Fibroblast of lung (primary cell): Measurements from ENCODE around the gene SLC35F3. TPM values are rescaled to one million over a fixed set of nuclear protein-coding genes. Genes with fewer than 3 reads are reported as not detected.

Experiments
- DNase-seq, 2 donors: peaks; one replicate each; pipeline versions ENCODE4 v3.0.0 to v3.0.0-alpha.2; 2010; ENCODE audit warnings: low read depth in 2 of 2
- H2AFZ ChIP-seq: 2 replicates; pipeline ENCODE4 v1.5.1; 2012; ENCODE audit warnings: low read length, control low read depth, inconsistent platforms
- H3K27ac ChIP-seq: 2 replicates; pipeline ENCODE4 v1.5.1; 2011; ENCODE audit warnings: low read length, control low read depth; ENCODE audit not compliant: insufficient read depth
- H3K27me3 ChIP-seq: 2 replicates; pipeline ENCODE4 v1.5.1; 2011; ENCODE audit warnings: mild to moderate bottlenecking, low read length; ENCODE audit not compliant: control insufficient read depth, insufficient read depth
- H3K36me3 ChIP-seq: 2 replicates; pipeline ENCODE4 v1.5.1; 2011; ENCODE audit warnings: low read length; ENCODE audit not compliant: control insufficient read depth, insufficient read depth
- H3K4me1 ChIP-seq: 2 replicates; pipeline ENCODE4 v1.5.1; 2011; ENCODE audit warnings: low read length; ENCODE audit not compliant: control insufficient read depth, insufficient read depth; ENCODE audit errors: extremely low read depth
- H3K4me2 ChIP-seq: 2 replicates; pipeline ENCODE4 v1.5.1; 2011; ENCODE audit warnings: low read length, control low read depth; ENCODE audit not compliant: insufficient read depth; ENCODE audit errors: extremely low read depth
- H3K4me3 ChIP-seq, 4 experiments: fragments of 200-600 bp in 1 of 4; sonication (generic) in 1 of 4; replicated peaks in 1 of 4; 2 replicates each; pipeline ENCODE4 v1.5.1; 2011 to 2016; ENCODE audit warnings: low read length in 4 of 4, low read depth in 3 of 4, mild to moderate bottlenecking in 3 of 4, control low read depth in 2 of 4, inconsistent platforms in 1 of 4, mixed read lengths in 1 of 4; ENCODE audit not compliant: insufficient read depth in 1 of 4; ENCODE audit errors: control extremely low read depth in 1 of 4
- H3K79me2 ChIP-seq: 2 replicates; pipeline ENCODE4 v1.5.1; 2012; ENCODE audit warnings: mild to moderate bottlenecking, low read length, inconsistent platforms; ENCODE audit not compliant: control insufficient read depth, insufficient read depth
- H3K9ac ChIP-seq: 2 replicates; pipeline ENCODE4 v1.5.1; 2011; ENCODE audit warnings: mild to moderate bottlenecking, low read length, control low read depth; ENCODE audit not compliant: insufficient read depth
- H3K9me3 ChIP-seq: 2 replicates; pipeline ENCODE4 v1.5.1; 2012; ENCODE audit warnings: low read depth, low read length; ENCODE audit not compliant: control insufficient read depth, insufficient read depth
- H4K20me1 ChIP-seq: 2 replicates; pipeline ENCODE4 v1.5.1; 2011; ENCODE audit warnings: low read length; ENCODE audit not compliant: control insufficient read depth, insufficient read depth; ENCODE audit errors: extremely low read depth
- EZH2 ChIP-seq: IDR thresholded peaks from 2 replicates; pipeline ENCODE4 v1.5.1; 2012; ENCODE audit warnings: low read length, control low read depth, mild to moderate bottlenecking; ENCODE audit errors: missing control alignments
- polyA plus RNA-seq, 2 donors: library from polyadenylated mRNA; depleted of rRNA in 1 of 2; stranded (reverse) in 1 of 2; unstranded in 1 of 2; fragments of >200 nt; gene quantifications; 2 replicates each; pipeline ENCODE4 v1.2.1, GENCODE V29; 2011 to 2012; ENCODE audit warnings: missing spikeins in 1 of 2
- total RNA-seq: library from RNA; depleted of rRNA; stranded (reverse); fragments of >200 nt; gene quantifications from 2 replicates; pipeline ENCODE4 v1.2.1, GENCODE V29; 2014
- TF ChIP-seq, protein P1 (sequence below), 2 donors: IDR thresholded peaks in 1 of 2; conservative IDR thresholded peaks in 1 of 2; 1 replicate in 1 of 2; 2 replicates in 1 of 2; pipeline ENCODE4 v1.5.1; 2011 to 2012; ENCODE audit warnings: low read length in 2 of 2, control low read depth in 1 of 2, inconsistent platforms in 1 of 2, low read depth in 1 of 2, mild to moderate bottlenecking in 1 of 2

SLC35F3 gene
- total and polyA plus RNA-seq, 2 donors (not counting 1 experiment from before 2014, with no cell fraction given): not detected

DNA sequence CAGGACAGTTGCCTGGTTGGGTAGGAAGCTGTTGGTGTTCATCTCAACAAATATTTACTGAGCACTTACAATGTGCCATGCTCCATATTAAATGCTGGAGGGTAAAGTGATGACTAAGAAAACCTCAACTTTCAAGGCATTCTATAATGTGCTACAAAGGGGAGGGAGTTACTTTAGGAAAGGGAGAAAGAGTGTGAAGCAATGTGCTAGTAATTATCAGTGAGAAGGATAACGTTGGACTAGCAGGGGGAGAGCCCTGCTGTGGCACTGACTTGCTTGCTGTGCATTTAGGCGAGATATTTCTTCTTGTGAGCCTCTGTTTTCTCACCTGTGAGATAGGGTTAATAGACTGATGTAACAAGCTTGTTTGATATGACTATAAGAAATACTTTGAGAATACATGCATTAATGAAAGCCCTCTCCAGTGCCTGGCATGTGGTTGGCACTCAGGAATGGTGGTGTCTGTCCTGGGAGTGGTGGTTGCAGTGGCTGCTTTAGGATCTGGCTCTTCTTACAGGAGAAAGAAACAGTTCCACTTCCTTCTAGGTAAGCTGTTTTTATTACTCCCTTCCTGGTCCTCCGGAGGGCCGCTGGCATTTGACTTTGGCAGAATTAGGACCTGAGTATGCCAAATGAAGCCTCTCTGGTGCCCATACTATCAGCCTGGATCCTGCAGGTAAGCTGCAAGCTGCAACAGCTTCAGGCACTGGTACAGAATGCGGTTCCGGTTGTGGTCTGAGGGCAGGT lies 357.7 kb downstream of the SLC35F3 start:
- no peak overlapping the region for H3K4me3 ChIP-seq
- TF ChIP-seq, protein P1, sequence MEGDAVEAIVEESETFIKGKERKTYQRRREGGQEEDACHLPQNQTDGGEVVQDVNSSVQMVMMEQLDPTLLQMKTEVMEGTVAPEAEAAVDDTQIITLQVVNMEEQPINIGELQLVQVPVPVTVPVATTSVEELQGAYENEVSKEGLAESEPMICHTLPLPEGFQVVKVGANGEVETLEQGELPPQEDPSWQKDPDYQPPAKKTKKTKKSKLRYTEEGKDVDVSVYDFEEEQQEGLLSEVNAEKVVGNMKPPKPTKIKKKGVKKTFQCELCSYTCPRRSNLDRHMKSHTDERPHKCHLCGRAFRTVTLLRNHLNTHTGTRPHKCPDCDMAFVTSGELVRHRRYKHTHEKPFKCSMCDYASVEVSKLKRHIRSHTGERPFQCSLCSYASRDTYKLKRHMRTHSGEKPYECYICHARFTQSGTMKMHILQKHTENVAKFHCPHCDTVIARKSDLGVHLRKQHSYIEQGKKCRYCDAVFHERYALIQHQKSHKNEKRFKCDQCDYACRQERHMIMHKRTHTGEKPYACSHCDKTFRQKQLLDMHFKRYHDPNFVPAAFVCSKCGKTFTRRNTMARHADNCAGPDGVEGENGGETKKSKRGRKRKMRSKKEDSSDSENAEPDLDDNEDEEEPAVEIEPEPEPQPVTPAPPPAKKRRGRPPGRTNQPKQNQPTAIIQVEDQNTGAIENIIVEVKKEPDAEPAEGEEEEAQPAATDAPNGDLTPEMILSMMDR (conservative IDR thresholded peaks at IDR 0.05 in 1 of 2, IDR thresholded peaks at IDR 0.05 in 1 of 2; ENCODE audit: low read depth in 1 of 2, low read length in 2 of 2): no peak
- no peak for TF ChIP-seq EZH2
- no peaks in the 10 kb centered on the region for H3K9me3 ChIP-seq
- H3K9ac ChIP-seq: no peak overlapping the region
- DNase-seq: no peak
- no peaks in the 10 kb centered on the region for H3K79me2 ChIP-seq
- H2AFZ ChIP-seq: no peak overlapping the region
- no peaks in the 10 kb centered on the region for H3K4me1 ChIP-seq
- H4K20me1 ChIP-seq: no peaks in the 10 kb centered on the region
- no peaks in the 10 kb centered on the region for H3K27me3 ChIP-seq
- no peaks in the 10 kb centered on the region for H3K36me3 ChIP-seq
- H3K4me2 ChIP-seq: no peak overlapping the region
- H3K27ac ChIP-seq: no peak overlapping the region

DNA sequence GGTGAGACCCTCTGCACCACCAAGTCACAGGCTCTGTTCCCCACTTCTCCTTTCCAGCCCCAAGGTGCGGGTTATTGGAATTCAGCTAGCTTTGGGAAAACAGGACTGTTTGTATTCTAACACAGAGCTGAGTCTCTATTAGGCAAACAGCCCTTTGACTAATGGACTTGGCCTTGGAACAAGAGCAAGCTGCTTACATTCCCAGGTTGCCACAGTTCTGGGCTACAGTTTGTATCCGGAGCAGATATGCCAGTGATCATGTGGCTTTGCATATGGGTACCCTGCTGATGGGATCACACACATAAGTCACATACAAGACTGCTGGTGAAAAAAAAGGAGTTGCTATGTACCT lies 358.3 kb downstream of the SLC35F3 start:
- H3K4me3 ChIP-seq: no peak overlapping the region
- no peaks in the 10 kb centered on the region for H4K20me1 ChIP-seq
- no peaks in the 10 kb centered on the region for H3K36me3 ChIP-seq
- H3K9ac ChIP-seq: no peak overlapping the region
- no peaks in the 10 kb centered on the region for H3K9me3 ChIP-seq
- no peak overlapping the region for H3K4me2 ChIP-seq
- H3K27ac ChIP-seq: no peak overlapping the region
- no peaks in the 10 kb centered on the region for H3K79me2 ChIP-seq
- H2AFZ ChIP-seq: no peak overlapping the region
- H3K4me1 ChIP-seq: no peaks in the 10 kb centered on the region
- H3K27me3 ChIP-seq: no peaks in the 10 kb centered on the region
- TF ChIP-seq, protein P1 (conservative IDR thresholded peaks at IDR 0.05 in 1 of 2, IDR thresholded peaks at IDR 0.05 in 1 of 2; ENCODE audit: low read depth in 1 of 2, low read length in 2 of 2): no peak
- TF ChIP-seq EZH2: no peak
- peak in 1 of 2 donors; percentile 58 for DNase-seq

DNA sequence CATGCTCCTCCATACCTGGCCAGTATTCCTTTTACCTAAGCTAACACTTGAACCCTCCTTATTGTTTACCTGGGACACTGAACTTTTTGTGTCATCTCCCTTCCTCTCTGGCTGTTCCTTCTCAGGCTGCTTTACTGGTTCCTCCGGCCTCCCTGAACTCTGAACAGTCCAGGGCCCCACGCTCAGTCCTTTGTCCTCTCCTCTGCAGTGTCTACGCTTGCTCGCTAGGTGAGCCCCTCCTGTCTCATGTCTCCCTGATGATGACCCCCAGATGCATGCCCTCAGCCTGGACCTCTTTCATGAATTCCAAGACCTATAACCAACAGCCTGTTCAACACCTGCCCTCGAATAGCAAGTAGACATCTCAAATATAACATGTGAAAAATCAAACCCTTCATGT lies 360.4 kb downstream of the SLC35F3 start:
- no peaks in the 10 kb centered on the region for H3K4me1 ChIP-seq
- no peak overlapping the region for H3K4me3 ChIP-seq
- H3K9me3 ChIP-seq: no peaks in the 10 kb centered on the region
- H3K79me2 ChIP-seq: no peaks in the 10 kb centered on the region
- no peak overlapping the region for H3K4me2 ChIP-seq
- H3K27ac ChIP-seq: no peak overlapping the region
- DNase-seq: no peak
- H3K27me3 ChIP-seq: no peaks in the 10 kb centered on the region
- TF ChIP-seq, protein P1 (conservative IDR thresholded peaks at IDR 0.05 in 1 of 2, IDR thresholded peaks at IDR 0.05 in 1 of 2; ENCODE audit: low read depth in 1 of 2, low read length in 2 of 2): no peak
- TF ChIP-seq EZH2: no peak
- no peak overlapping the region for H3K9ac ChIP-seq
- no peaks in the 10 kb centered on the region for H4K20me1 ChIP-seq
- no peak overlapping the region for H2AFZ ChIP-seq
- no peaks in the 10 kb centered on the region for H3K36me3 ChIP-seq
